Non-pigmented ciliary epithelial cell (primary cell): Measurements from ENCODE around the gene PCDHB4.
"Not testable (repeated sequence)": the region's sequence is repeated elsewhere in the genome, so short reads cannot be mapped to it uniquely, and the experiment has no call there.

Experiments used
- DNase-seq: peaks from one replicate; pipeline ENCODE4 v3.0.0-alpha.2; 2010; ENCODE audit warnings: low read depth

PCDHB4 gene

GRCh38 chr5:141121563-141121962 is at the start of gene PCDHB4:
Gene PCDHB4, plus strand, starts transcription at chr5:141121818. Its CDS starts 181 bp downstream, at chr5:141121999.
- DNase-seq: no peak

DNA sequence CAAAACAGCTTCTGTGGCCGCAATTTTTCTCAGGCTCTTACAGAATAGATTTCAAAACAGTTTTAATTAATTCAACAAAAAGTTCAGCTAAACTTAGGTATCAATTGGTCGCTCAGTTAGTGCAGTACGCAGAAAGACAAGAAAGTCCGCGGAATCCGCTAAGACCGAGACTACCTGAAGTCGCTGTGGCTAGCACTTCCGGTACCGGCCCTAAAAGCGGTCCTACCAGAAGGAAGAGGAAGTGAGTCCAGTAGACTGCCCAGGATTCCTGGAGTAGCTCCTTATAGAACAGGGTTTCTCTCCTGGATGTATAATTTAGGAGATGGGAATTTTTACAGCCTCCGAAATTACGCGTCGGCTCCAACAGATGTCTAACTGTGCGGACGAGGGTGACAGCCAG is 43.8 kb upstream of the PCDHB4 start:
- no peak for DNase-seq

GRCh38 chr5:141082228-141082627 is 39.4 kb upstream of the PCDHB4 start:
- DNase-seq: no peak

DNA sequence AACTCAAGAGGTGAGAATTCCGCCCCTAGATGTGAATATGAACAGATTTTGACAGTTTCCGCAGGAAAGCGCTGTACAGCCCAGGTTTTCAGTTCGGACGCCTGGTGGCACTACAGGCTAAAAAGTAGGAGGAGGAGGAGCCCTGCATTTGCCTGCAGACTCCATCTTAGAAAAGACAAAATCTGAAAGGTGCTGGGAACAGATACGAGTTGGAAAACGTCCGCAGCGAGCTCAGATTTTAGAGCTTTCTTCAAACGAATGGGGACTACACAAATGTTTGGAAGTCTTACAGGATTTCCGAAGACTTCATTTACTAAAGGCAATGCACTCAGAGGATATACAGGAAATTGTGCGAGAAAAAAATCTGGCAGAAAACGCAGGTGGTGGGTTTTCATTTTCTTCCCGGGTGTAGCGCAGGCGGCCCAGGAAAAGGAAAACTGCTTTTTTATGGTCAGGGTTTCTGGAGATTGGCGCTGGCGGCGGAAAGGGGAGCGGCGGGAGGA is 37.1 kb upstream of the PCDHB4 start:
- no peak for DNase-seq

GRCh38 chr5:141094481-141095262 is 26.9 kb upstream of the PCDHB4 start, which contains the start of gene PCDHB2:
Gene PCDHB2, plus strand, starts transcription at chr5:141094615. Its CDS starts 176 bp downstream, at chr5:141094791.
- no peak for DNase-seq

- no peak for DNase-seq
Measured at GRCh38 chr5:141095263-141095641, 26.4 kb upstream of the PCDHB4 start.

- not testable (repeated sequence) for DNase-seq
Measured at GRCh38 chr5:141096181-141096580, 25.4 kb upstream of the PCDHB4 start.

DNA sequence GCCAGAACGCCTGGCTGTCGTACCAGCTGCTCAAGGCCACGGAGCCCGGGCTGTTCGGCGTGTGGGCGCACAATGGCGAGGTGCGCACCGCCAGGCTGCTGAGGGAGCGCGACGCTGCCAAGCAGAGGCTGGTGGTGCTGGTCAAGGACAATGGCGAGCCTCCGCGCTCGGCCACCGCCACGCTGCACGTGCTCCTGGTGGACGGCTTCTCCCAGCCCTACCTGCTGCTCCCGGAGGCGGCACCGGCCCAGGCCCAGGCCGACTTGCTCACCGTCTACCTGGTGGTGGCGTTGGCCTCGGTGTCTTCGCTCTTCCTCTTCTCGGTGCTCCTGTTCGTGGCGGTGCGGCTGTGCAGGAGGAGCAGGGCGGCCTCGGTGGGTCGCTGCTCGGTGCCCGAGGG is 25.0 kb upstream of the PCDHB4 start:
- not testable (repeated sequence) for DNase-seq

DNA sequence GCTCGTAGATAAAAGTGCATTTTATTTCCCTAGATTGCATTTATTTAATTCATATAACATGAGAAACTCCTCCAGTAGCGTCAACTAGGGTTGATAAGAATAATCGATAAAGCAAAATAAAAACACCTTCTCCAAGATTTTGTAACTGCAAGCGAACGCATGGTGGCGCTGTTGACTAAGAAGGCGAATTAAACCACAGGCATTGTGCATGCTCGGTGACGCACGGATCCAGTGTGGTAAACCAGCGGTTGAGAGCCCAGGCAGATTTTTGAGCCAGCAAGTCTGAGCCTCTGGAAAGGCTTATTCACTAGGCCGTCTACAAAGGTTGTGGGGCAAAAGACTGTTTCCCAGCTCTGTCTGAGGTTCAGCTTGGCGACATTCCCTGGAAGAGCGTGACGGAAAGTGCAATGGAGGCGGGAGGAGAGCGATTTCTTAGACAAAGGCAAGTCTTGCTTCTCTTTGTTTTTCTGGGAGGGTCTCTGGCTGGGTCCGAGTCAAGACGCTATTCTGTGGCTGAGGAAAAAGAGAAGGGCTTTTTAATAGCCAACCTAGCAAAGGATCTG is 21.3 kb upstream of the PCDHB4 start, which contains the start of gene PCDHB3:
PCDHB3 (plus strand) TSS at position 231 of the 563 bp plus-strand sequence; CDS start at position 408, 177 bp downstream.
- no peak for DNase-seq

DNA sequence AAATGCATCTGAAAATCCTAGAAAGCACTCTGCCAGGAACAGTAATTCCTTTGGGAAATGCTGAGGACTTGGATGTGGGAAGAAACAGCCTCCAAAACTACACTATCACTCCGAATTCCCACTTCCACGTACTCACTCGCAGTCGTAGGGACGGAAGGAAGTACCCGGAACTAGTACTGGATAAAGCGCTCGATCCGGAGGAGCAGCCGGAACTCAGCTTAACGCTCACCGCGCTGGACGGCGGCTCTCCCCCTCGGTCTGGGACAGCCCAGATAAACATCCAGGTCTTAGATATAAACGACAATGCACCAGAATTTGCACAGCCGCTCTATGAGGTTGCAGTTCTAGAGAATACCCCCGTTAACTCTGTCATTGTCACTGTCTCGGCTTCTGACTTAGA is 20.6 kb upstream of the PCDHB4 start:
- DNase-seq: no peak

GRCh38 chr5:141102070-141102469 is 19.5 kb upstream of the PCDHB4 start:
- not testable (repeated sequence) for DNase-seq

DNA sequence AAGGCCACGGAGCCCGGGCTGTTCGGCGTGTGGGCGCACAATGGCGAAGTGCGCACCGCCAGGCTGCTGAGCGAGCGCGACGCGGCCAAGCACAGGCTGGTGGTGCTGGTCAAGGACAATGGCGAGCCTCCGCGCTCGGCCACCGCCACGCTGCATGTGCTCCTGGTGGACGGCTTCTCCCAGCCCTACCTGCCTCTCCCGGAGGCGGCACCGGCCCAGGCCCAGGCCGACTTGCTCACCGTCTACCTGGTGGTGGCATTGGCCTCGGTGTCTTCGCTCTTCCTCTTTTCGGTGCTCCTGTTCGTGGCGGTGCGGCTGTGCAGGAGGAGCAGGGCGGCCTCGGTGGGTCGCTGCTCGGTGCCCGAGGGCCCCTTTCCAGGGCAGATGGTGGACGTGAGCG is 19.1 kb upstream of the PCDHB4 start:
- not testable (repeated sequence) for DNase-seq

DNA sequence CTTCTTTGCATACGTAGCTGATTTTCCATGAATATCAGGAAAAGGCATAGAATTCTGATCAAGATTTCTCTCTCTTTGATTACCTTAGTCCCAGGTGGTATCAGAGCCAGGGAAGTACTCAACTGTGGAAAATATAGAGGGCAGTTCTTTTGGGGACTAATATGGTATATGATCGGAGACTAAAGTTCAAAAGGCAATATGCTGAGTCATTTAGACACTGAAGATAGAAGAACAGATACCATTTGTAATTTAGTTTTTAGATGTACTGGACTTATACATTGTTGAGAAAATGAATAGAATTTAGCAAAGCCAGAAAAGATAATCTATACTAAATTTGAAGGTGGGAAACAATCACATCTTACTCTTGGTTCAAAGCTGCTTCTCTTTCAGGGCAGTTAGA is 16.3 kb upstream of the PCDHB4 start:
- DNase-seq: no peak

GRCh38 chr5:141119250-141119649 is 2.4 kb upstream of the PCDHB4 start:
- DNase-seq: no peak

DNA sequence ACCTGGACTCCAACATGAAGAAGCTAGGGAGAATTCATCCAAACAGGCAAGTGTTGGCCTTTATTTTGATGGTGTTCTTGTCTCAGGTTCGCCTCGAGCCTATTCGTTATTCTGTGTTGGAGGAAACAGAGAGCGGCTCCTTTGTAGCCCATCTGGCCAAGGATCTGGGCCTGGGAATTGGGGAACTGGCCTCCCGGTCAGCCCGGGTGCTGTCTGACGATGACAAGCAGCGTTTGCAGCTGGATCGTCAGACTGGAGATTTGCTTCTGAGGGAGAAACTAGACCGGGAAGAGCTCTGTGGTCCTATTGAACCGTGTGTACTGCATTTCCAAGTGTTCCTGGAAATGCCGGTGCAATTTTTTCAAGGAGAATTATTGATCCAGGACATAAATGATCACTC is 367 bp downstream of the PCDHB4 start:
- DNase-seq: no peak

GRCh38 chr5:141123396-141124135 is 1.9 kb downstream of the PCDHB4 start:
- DNase-seq: not testable (repeated sequence)

GRCh38 chr5:141127305-141127704 is 5.7 kb downstream of the PCDHB4 start:
- DNase-seq: no peak

- no peak for DNase-seq
Measured at GRCh38 chr5:141135030-141135717, 13.6 kb downstream of the PCDHB4 start, which contains the start of gene PCDHB5. Gene PCDHB5, plus strand, starts transcription at chr5:141135206. Its CDS starts 229 bp downstream, at chr5:141135435.

DNA sequence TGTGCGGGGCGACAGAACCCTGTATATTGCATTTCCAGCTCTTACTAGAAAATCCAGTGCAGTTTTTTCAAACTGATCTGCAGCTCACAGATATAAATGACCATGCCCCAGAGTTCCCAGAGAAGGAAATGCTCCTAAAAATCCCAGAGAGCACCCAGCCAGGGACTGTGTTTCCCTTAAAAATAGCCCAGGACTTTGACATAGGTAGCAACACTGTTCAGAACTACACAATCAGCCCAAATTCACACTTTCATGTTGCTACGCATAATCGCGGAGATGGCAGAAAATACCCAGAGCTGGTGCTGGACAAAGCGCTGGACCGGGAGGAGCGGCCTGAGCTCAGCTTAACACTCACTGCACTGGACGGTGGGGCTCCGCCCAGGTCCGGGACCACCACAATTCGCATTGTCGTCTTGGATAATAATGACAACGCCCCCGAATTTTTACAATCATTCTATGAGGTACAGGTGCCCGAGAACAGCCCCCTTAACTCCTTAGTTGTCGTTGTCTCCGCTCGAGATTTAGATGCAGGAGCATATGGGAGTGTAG is 14.2 kb downstream of the PCDHB4 start:
- no peak for DNase-seq

DNA sequence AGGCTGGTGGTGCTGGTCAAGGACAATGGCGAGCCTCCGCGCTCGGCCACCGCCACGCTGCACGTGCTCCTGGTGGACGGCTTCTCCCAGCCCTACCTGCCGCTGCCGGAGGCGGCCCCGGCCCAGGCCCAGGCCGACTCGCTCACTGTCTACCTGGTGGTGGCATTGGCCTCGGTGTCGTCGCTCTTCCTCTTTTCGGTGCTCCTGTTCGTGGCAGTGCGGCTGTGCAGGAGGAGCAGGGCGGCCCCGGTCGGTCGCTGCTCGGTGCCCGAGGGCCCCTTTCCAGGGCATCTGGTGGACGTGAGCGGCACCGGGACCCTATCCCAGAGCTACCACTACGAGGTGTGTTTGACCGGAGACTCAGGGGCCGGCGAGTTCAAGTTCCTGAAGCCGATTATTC is 15.7 kb downstream of the PCDHB4 start:
- not testable (repeated sequence) for DNase-seq

DNA sequence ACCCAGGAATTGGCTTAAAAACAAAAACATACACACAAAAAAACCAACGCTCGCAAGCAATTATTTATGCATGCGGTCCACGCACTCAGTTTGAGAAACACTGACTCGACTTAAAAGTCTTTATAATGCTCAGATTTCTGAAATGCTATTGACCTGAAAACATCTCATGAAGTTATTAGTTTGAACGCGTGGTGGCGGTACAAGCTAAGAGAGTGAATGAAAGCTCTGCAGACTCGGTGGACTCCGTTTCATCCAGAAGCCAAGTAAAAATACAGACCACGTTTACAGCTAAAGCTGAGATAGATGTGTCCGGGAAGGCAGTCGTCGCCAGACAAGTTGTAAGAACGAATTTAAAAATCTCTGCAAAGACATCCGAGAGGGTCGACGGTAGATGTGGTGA is 28.2 kb downstream of the PCDHB4 start, which contains the start of gene PCDHB6:
PCDHB6 (plus strand) TSS at position 246 of the 400 bp plus-strand sequence. CDS start 201 bp downstream, outside the sequence.
- DNase-seq: no peak
